Dermis microvascular lymphatic vessel endothelial cell (primary cell): ENCODE data around the gene CACNA1G. TPM values are rescaled to one million over a fixed set of nuclear protein-coding genes. Genes with fewer than 3 reads are reported as not detected.

Experiments used
- DNase-seq, 2 donors: peaks; one replicate each; pipeline versions ENCODE4 v3.0.0 to v3.0.0-alpha.2; 2010; ENCODE audit warnings: low read depth in 2 of 2
- total RNA-seq: library from RNA; depleted of rRNA; stranded (reverse); fragments of >200 nt; gene quantifications from 2 replicates; pipeline ENCODE4 v1.2.1, GENCODE V29; 2014

The CACNA1G gene
- total RNA-seq, 1 donor from 2014 or later = not detected

DNA sequence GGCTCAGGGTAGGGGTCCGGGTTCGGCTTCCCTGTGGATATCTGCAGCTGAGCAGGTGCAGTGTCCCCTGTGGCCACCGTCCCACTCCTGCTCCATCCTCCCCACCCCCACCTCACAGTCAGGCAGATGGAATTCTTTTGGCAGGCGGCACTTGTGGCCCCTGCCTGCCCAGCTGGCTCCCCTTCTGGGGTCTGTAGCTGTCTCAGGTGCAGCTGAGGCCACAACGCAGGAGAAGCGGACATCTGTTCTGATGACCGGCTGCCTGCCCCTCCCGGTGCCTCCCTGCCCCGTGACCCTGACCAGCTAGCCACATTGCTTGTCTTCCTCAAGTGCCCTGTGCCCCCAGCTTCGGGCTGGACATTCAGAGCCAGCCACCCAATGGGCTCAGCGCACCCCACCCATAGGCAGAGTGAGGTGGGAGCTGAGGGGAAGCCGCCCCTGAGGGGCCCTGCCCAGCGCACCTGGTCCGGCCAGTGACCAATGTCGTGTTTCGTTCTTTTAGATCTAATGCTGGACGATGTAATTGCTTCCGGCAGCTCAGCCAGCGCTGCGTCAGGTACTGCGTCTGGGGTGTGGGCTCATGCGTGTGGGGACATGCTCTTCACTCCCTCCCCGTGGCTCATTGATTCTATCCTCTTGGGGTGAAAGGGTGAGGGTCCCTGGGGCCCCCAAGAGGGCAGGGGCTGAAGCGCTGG is 49.0 kb downstream of the CACNA1G start:
- no peak for DNase-seq

DNA sequence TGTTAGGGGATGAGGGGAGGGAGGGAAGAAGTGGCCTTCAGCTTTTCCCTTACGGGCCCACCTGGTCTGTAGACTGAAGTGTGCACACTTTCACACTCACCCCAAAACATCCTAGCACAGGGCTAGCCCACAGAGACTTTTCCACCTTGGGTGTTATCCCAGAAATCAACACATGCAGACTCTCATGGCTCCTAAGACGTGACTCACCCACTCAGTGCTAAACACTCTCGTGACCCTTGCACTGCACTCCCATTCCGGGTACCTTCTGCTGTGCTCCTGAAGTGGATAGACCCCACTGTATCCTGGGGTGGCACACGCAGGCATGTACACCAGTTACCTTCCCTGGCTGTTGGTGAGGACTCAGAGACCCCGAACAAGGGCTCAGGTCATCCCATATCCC is 51.1 kb downstream of the CACNA1G start:
- no peak for DNase-seq

DNA sequence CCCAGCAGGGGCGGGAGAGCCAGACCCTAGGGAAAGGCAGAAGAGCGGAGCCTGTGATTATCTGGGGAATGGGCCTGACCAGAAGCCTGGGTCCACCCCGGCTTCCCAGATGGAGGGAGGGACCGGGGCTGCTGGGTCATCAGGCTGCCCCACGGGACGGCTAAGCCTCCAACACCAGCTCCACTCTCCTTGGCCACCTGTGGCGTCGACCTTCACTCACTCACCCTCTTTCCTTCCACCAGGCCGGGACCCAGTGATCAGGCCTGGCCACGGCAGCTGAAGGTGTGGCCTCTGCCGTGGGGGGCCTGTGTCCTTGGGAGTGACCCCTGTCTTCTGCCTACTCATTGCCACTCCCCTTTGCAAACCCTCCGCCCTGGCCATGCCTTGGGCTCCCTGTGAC is 51.8 kb downstream of the CACNA1G start:
- no peak for DNase-seq

DNA sequence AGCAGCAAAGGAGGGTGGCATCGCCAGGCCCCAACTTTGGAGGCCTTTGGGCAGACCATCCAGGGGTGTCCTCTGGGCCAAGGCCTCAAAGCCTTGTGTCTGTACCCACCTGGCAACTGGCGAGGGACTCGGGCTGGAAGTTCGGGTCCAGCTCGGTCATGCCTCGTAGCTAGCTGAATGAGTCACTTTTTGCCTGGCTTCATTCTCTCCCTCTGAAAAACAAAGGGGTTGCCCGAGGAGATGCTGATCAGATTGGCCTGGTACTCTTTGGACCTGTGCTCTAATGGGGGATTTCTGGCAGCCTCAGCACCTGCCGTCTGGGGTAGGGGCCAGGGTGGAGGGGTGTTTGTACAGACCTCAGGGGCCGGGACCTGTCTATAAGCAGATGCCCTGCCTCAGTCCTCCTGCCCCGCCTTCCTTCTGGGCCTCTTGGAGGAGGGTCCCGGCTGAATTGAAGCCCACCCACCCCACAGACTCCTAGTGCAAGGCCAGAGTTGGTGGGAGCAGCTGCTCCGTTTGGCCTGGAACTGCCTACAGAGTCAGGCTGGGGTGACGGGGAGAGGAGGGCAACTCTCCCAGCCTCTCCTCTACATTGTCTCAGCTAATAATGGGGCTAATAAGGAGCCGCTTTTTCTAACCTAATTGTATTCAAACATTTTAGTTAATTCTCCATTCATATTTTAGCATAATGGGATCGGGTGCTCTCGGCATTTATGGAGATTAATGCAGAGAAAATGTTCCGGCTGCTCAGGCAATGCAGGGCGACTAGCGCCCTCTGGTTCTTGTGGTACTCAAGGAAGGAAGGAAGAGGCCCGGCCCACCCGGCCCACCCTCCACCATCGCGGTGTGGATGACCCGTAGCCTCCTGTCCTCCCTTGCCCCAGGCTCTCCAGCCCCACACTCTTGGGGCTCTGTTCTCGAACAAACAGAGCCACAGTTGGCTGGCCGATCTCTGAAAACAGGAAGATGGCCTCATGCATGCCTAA is 52.8 kb downstream of the CACNA1G start:
- DNase-seq = peak in 1 of 2 donors; percentile 40

DNA sequence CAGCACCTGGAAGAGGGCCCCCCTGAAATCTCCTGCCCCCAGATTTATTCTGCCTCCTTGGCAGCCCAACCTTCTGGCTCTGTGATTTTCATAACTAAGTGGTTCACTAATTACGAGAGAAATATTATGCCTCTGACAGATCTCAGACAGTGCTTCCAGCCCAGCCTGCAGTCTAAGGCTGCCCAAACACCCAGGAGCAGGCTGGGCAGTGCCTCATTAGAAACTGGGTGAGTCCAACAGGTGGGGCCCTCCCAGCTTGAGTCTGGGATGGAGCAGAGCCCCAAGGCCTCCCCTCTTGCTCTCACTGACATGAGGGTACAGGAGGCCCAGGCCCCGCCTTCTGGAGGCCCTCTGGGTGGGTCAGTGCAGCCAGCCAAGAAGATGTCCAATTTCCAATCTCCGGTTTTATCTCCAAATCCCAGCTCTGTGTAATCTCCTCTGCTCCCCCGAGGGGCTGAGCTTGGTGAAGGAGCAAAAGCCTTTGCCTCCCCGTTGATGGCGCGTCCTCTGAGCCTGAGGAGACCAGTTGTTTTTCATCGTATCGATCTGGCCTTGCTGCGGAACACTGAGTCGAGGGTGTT is 54.0 kb downstream of the CACNA1G start:
- DNase-seq = no peak

DNA sequence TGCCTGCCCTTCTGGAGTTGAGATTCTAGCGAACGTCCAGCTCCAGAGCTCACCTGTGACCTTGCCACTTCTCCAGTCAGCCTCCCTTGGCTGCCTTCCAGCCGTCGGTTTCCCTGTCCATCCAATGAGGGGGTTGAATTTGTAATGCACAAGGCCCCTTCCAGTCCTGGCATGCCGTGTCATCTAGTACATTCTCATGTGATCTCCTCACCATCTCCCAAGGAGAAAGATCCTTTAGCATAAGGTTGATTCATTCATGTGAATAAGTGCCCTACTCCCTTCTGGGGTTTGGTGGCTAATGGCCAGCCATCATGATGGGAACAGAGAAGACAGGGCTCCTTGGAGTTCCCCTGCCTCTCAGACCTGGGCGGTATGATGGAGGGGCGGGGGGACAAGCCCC is 55.3 kb downstream of the CACNA1G start:
- no peak for DNase-seq

DNA sequence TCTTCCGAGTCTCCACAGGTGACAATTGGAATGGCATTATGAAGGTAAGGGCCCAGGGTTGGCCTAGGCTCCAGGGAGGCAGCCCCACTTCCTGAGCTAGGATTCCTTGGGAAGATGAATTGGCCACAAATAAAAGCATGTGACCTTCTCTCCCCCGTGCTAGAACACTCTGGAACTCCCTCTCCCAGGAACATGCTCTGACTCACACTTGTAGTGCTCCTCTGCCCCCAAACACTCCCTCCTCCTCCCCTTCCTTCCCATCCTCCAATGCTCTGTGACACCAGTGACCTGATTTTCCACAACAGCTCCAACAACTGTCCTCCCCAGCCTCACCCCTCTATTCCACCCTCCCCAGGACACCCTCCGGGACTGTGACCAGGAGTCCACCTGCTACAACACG is 57.8 kb downstream of the CACNA1G start:
- no peak for DNase-seq

DNA sequence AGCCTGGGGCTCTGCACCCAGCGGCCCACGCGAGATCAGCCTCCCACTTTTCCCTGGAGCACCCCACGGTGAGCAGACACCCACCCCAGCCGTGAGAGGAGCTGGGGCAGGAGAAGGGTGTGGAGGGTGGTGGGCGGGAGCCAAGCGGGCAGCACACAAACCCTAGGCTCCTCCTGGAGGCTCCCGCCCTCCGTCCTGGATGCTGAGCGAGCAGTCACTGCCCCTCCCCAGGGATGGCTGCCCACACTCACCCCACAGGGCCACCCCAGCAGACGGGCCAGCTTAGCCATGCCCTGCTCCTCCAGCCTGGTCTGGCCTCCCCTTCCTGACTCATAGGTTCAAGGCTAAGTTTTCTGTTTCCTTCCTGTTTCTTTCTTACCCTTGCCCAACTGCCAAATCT is 58.4 kb downstream of the CACNA1G start:
- DNase-seq = no peak

DNA sequence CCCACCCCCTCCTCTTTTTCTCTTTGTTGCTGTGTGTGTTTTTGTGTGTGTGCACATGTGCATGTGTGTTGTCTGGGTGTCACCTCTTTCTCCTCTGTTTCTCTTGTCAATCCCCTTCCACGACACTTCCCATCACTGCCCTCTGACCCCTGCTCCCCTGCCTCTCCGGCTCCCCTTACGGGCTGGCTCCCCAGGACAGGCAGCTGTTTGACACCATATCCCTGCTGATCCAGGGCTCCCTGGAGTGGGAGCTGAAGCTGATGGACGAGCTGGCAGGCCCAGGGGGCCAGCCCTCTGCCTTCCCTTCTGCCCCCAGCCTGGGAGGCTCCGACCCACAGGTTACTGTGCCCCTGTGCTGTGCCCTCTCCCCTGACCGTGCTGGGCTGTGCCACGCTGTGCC is 59.0 kb downstream of the CACNA1G start:
- no peak for DNase-seq

DNA sequence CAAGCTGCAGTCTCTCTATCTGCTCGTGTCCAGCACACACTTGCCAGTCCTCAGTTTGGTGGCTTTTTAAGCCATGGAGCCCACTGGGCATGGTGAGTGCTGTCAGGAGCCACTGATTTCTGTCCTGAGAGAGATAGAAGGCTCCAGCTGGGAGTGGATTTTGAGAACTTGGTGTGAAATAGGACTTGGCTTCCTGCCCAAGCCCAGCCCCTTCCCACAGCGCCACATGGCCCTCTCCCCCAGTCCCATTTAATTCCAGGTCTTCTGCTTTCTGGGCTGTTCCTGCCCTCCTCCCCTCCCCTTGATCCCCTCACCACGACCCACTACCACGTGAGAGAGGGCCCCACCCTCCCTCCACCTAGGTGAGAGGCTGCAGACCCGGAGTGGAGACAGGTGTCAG is 59.7 kb downstream of the CACNA1G start:
- no peak for DNase-seq

DNA sequence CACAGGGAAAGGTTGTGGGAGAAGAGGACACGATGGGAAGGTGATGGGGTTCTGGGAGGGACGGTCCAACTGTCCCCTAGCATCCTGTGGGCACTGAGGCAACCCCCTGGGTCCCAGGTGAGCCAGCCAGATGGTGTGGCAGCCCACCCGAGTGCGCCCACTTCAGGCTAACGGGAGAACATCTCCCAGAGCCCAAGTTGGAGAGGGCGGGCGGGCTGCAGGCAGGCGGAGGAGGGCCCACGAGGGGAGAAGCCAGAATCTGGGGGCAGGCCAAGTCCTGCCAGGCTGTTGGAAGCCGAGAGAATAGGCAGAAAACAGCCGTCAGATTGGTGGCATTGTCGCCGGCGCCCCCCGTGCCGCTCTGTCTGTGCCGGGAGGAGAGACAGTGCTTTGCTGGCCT is 60.3 kb downstream of the CACNA1G start:
- DNase-seq = no peak

DNA sequence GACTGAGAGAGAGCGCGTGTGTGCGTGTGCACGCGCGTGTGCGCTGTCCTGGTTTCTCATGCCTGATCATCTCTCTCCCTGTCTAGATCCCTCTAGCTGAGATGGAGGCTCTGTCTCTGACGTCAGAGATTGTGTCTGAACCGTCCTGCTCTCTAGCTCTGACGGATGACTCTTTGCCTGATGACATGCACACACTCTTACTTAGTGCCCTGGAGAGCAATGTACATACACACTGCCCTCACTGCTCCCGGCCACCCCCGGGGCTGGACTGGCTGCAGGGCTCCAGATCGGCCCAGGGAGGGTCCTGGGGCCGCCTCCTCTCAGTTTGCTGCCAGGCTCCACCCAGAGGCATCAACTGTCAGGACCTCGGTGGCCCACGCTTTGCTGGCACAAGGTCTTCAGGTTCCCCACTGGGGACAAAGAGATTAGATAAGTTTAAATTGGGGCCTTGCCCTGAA is 61.1 kb downstream of the CACNA1G start:
- no peak for DNase-seq

DNA sequence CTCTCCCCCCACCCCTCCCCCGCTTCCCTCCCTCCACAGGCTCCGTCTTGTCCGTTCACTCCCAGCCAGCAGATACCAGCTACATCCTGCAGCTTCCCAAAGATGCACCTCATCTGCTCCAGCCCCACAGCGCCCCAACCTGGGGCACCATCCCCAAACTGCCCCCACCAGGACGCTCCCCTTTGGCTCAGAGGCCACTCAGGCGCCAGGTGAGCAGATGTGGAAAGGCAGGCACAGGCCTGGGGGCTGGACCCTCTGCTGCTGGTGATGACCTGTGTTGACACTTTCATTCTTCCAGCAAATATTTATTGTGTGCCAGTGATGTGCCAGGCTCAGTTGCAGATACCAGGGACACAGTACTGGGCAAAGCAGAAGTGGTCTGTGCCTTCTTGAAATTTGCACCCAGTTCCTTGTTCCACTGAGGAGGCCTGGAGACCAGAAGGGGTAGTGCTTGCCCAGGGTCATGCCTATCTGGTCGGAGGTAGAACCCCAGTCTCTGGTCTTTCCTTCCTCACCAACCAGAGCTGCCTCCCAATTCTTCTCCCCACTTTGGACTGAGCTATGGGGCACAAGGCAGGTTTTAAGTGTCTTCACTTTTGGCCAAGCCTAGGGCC is 63.9 kb downstream of the CACNA1G start:
- no peak for DNase-seq

DNA sequence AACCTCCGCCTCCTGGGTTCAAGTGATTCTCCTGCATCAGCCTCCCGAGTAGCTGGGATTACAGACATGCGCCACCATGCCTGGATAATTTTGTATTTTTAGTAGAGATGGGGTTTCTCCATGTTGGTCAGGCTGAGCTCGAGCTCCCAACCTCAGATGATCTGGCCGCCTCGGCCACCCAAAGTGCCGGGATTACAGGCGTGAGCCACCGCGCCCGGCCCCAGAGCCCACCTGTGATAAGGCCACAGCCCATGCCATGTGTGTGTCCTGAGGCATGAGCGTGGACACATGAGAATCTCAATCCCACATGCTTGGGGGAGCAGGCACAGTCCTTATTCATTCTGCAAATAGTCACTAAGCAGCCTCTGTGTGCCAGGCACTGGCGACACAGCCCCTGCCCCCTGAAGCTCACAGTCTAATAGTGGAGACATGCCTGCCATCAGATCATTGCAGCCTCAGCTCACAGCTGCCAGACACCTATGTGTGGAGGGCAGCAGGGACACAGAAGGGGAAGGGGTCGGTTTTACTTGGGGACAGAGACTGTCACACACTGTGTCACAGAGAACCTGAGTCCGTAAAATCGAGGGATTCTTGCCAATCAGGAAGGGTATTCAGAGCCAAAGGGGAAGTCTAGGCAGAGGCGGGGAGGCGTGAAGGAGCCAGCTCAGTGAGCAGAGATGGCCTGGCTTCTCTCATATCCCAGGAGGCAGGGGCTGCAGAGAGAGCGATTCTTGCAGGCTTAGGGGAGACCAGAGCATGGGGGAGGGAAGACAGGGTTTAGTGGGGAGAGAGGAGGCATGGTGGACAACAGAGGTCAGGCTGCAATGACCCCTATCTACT is 64.7 kb downstream of the CACNA1G start:
- no peak for DNase-seq

DNA sequence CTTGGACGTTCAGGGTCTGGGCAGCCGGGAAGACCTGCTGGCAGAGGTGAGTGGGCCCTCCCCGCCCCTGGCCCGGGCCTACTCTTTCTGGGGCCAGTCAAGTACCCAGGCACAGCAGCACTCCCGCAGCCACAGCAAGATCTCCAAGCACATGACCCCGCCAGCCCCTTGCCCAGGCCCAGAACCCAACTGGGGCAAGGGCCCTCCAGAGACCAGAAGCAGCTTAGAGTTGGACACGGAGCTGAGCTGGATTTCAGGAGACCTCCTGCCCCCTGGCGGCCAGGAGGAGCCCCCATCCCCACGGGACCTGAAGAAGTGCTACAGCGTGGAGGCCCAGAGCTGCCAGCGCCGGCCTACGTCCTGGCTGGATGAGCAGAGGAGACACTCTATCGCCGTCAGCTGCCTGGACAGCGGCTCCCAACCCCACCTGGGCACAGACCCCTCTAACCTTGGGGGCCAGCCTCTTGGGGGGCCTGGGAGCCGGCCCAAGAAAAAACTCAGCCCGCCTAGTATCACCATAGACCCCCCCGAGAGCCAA is 65.6 kb downstream of the CACNA1G start:
- peak; percentile 55 to 79 for DNase-seq

DNA sequence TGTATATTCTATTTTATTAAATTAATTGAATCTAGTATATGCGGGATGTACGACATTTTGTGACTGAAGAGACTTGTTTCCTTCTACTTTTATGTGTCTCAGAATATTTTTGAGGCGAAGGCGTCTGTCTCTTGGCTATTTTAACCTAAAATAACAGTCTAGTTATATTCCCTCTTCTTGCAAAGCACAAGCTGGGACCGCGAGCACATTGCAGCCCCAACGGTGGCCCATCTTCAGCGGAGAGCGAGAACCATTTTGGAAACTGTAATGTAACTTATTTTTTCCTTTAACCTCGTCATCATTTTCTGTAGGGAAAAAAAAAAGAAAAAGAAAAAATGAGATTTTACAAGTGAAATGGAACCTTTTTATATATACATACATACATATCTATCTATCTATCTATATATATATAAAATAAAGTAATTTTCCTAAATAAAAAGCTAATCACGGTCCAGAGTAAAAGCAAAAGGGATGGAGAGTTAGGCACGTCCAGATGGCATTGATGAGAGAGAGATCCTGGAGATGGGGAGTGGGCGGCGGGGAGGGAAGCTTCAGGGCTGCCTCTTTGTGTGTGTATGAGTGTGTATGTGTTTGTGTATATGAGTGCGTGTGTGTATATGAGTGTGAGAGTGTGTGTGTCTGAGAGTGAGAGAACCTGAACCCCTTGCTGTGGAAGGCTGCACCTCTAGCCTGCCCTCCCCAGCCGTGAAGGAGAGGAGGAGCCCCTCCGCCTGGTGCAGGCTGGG is 66.7 kb downstream of the CACNA1G start:
- no peak for DNase-seq

DNA sequence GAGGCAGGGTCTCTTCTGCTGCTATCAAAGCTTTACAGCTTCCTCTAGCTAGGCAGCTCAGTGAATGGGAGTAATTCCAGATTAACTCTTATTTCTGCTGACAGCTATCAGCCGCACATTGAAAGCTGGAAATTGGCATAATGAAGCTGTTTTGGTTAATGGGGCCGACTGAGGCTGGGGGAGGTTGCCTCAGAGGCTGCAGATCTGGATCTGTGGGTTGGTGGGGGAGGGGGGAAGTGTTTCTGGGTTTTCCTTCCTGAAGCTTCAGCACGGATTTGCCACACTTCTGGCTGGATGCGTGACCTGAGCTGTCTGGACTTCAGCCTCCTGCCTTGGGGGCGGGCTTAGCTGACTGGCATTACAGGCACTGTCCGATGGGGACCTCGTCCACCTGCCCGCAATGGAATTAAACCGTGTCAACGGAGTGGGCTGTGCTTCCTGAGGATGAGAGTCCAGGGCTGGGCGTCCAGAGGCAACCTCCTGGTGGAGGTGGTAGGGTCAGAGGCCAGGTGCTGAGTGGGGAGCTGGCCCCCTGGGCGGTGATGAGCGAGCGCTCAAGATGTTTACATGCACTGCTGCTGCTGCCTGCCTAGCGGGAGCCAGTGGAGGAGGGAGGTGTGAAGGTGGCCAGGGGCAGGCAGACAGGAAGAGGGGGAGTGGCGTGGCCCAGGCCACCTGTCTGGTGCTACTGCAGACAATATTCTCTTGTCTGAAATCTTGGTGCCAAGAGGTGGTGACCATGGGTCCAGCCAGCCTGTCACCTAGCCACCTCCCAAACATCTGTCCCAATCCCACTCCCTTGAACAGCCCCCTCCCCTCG is 67.5 kb downstream of the CACNA1G start:
- no peak for DNase-seq

DNA sequence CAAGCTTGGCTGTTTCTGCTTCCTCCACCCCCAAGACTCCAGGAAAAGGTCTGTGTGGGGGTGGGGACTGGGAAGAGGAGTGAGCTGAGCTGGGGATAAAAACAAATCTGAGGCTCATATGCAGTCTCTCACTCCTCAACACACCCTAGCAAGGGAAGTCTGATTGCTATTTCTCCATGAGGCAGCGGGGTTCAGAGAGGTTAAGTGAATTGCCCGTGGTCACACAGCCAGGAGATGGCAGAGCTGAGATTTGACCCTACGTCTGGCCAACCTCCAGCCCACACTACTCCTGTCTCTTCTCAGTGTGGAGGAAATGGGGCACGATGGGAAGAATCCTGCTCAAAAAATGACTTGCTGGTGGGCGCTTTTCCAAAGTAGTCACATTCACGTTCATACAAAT is 69.4 kb downstream of the CACNA1G start:
- DNase-seq = no peak
